Measurements from ENCODE around the gene SLC25A21.

The SLC25A21 gene

DNA sequence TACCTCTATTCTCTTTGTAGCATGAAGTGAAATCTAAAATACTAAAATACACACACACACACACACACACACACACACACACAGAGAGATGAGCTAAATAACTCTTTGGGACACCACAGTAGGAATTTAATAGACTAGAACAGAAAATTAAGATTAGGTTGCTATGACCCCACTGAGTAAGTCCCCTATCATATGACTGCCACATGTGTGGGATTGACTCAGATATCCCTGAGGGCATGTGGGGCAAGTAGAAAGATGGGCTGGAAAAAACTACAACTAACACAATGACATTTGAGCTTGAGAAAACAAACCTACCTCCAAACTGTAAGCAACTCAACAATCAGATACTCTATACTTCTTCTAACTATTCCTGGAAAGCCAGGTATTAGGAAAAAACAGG, 27.0 kb downstream of the SLC25A21 start:
- DNase-seq = no peak
- Mint-ChIP-seq H3K4me1 (no peaks in the 10 kb centered on the region), H3K27me3 (no peaks in the 10 kb centered on the region), H3K36me3 (no peaks in the 10 kb centered on the region), H3K9me3 (no peaks in the 10 kb centered on the region), H3K27ac (no peak overlapping the region), H3K4me3 (no peak overlapping the region)
- ATAC-seq (replicated peaks) = no peak

DNA sequence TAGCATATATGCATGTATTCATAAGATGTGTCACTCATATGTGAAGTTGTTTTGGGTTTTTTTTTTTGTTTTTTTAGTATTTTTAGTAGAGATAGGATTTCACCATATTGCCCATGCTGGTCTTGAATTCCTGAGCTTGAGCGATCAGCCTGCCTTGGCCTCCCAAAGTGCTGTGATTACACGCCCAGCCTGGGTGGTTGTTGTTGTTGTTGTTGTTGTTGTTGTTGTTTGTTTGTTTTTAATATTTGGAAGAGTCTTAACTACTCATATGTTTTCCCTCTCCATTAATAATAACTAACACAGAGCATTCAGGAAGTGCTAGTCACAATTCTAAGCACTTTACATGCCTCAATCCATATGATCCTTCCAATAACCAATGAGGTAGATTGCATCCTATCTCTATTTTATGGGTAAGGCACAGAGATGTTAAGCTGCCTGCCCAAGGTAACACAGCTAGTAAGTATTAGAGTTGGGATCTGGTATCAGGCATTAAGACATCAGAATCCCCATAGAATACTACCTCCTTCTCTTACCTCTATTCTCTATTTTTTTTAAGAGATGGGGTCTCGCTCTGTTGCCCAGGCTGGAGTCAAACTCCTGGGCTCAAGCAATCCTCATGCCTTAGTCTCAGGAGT, 27.6 kb downstream of the SLC25A21 start:
- no peaks in the 10 kb centered on the region for H3K4me1 Mint-ChIP-seq
- H3K4me3 Mint-ChIP-seq = no peak overlapping the region
- no peak overlapping the region for H3K27ac Mint-ChIP-seq
- ATAC-seq (replicated peaks) = no peak
- H3K36me3 Mint-ChIP-seq = no peaks in the 10 kb centered on the region
- H3K27me3 Mint-ChIP-seq = no peaks in the 10 kb centered on the region
- DNase-seq = no peak
- no peaks in the 10 kb centered on the region for H3K9me3 Mint-ChIP-seq

DNA sequence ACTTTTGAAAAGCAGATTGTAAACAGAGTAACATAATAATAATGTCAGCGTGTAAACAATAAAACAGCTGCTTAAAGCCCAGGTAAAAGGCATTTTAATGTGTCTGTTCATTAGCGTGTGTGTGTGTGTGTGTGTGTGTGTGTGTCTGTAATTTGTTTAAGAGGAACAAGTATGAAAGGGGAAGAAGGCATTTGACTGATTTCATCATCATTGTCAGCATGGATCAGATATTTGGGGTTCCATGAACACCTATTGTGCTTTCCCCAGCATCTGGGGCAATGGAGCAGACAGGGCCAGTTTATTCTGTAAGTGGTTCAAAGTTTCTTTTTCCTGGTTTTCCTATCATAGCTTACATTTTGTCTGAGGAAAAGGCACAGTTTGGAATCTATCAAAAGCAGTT, 28.9 kb downstream of the SLC25A21 start:
- no peaks in the 10 kb centered on the region for H3K9me3 Mint-ChIP-seq
- H3K4me1 Mint-ChIP-seq = no peaks in the 10 kb centered on the region
- no peak for DNase-seq
- H3K27me3 Mint-ChIP-seq = no peaks in the 10 kb centered on the region
- ATAC-seq (replicated peaks) = no peak
- no peaks in the 10 kb centered on the region for H3K36me3 Mint-ChIP-seq
- no peak overlapping the region for H3K27ac Mint-ChIP-seq
- no peak overlapping the region for H3K4me3 Mint-ChIP-seq

GRCh38 chr14:37142835-37143401, 29.5 kb downstream of the SLC25A21 start:
- DNase-seq (no peak), ATAC-seq (replicated peaks) (no peak)
- Mint-ChIP-seq H3K4me3 (no peak overlapping the region), H3K36me3 (no peaks in the 10 kb centered on the region), H3K27me3 (no peaks in the 10 kb centered on the region), H3K27ac (no peak overlapping the region), H3K9me3 (no peaks in the 10 kb centered on the region), H3K4me1 (no peaks in the 10 kb centered on the region)

GRCh38 chr14:37140176-37140575, 32.2 kb downstream of the SLC25A21 start:
- Mint-ChIP-seq H3K36me3 (no peaks in the 10 kb centered on the region), H3K4me1 (no peaks in the 10 kb centered on the region), H3K9me3 (no peaks in the 10 kb centered on the region), H3K27me3 (no peaks in the 10 kb centered on the region), H3K27ac (no peak overlapping the region), H3K4me3 (no peak overlapping the region)
- ATAC-seq (replicated peaks) (no peak), DNase-seq (no peak)

DNA sequence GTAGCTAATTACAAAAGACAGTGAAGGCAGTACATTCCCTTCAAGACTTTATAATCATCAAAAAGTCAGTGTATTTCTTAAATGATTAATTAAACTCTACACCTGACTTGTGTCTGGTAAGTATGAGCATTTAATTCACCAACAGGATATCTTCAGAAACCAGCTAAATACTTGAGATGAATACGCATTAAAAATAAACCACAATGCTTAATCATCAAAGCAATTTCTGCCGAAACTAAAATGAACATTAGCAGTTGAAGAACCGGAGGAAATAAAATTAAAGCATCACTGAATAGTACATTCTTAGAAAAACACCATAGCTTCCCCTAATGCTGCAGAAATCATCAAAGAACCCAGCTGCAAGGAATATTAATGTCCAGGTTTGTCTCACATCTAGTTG, 32.7 kb downstream of the SLC25A21 start:
- DNase-seq (no peak), ATAC-seq (replicated peaks) (no peak)
- no peaks in the 10 kb centered on the region for H3K4me1 Mint-ChIP-seq
- H3K27me3 Mint-ChIP-seq = no peaks in the 10 kb centered on the region
- H3K27ac Mint-ChIP-seq = no peak overlapping the region
- no peaks in the 10 kb centered on the region for H3K9me3 Mint-ChIP-seq
- no peaks in the 10 kb centered on the region for H3K36me3 Mint-ChIP-seq
- no peak overlapping the region for H3K4me3 Mint-ChIP-seq

GRCh38 chr14:37138898-37139297, 33.5 kb downstream of the SLC25A21 start:
- Mint-ChIP-seq H3K4me1 (no peaks in the 10 kb centered on the region), H3K4me3 (no peak overlapping the region), H3K27ac (no peak overlapping the region), H3K36me3 (no peaks in the 10 kb centered on the region), H3K27me3 (no peaks in the 10 kb centered on the region), H3K9me3 (no peaks in the 10 kb centered on the region)
- DNase-seq (no peak), ATAC-seq (replicated peaks) (no peak)

- no peaks in the 10 kb centered on the region for H3K27me3 Mint-ChIP-seq
- no peaks in the 10 kb centered on the region for H3K36me3 Mint-ChIP-seq
- no peak for ATAC-seq (replicated peaks)
- peaks cover 2 to 5% of the 10 kb centered on the region in 2 donors for H3K9me3 Mint-ChIP-seq
- H3K27ac Mint-ChIP-seq = no peak overlapping the region
- H3K4me3 Mint-ChIP-seq = no peak overlapping the region
- no peaks in the 10 kb centered on the region for H3K4me1 Mint-ChIP-seq
- no peak for DNase-seq
Measured at GRCh38 chr14:37133284-37133913, 39.0 kb downstream of the SLC25A21 start.

GRCh38 chr14:37131205-37131604, 41.2 kb downstream of the SLC25A21 start:
- no peak overlapping the region for H3K27ac Mint-ChIP-seq
- DNase-seq (no peak), ATAC-seq (replicated peaks) (no peak)
- no peaks in the 10 kb centered on the region for H3K27me3 Mint-ChIP-seq
- no peak overlapping the region for H3K4me3 Mint-ChIP-seq
- H3K36me3 Mint-ChIP-seq = no peaks in the 10 kb centered on the region
- H3K9me3 Mint-ChIP-seq = peaks cover 2 to 5% of the 10 kb centered on the region in 2 donors
- H3K4me1 Mint-ChIP-seq = no peaks in the 10 kb centered on the region

- DNase-seq (no peak), ATAC-seq (replicated peaks) (no peak)
- Mint-ChIP-seq H3K4me1 (no peaks in the 10 kb centered on the region), H3K4me3 (no peak overlapping the region), H3K36me3 (no peaks in the 10 kb centered on the region), H3K27me3 (no peaks in the 10 kb centered on the region), H3K27ac (no peak overlapping the region), H3K9me3 (peaks cover 2 to 5% of the 10 kb centered on the region in 2 donors)
Measured at GRCh38 chr14:37129047-37129446, 43.4 kb downstream of the SLC25A21 start.

DNA sequence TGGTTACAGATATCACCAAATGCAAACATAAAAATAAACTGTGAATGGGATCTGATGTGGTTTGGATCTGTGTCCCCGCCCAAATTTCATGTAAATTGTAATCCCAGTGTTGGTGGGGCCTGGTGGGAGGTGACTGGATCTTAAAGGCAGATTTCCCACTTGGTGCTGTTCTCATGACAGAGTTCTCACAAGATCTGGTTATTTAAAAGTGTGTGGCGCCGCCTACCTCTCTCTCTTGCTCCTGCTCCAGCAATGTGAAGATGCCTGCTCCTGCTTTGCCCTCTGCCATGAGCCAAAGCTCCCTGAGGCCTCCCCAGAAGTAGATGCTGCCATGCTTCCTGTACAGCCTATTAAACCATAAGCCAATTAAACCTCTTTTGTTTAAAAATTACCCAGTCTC, 47.8 kb downstream of the SLC25A21 start:
- H3K27ac Mint-ChIP-seq = no peak overlapping the region
- no peaks in the 10 kb centered on the region for H3K27me3 Mint-ChIP-seq
- no peak overlapping the region for H3K4me3 Mint-ChIP-seq
- H3K36me3 Mint-ChIP-seq = no peaks in the 10 kb centered on the region
- ATAC-seq (replicated peaks) (no peak), DNase-seq (no peak)
- H3K9me3 Mint-ChIP-seq = no peaks in the 10 kb centered on the region
- no peaks in the 10 kb centered on the region for H3K4me1 Mint-ChIP-seq

DNA sequence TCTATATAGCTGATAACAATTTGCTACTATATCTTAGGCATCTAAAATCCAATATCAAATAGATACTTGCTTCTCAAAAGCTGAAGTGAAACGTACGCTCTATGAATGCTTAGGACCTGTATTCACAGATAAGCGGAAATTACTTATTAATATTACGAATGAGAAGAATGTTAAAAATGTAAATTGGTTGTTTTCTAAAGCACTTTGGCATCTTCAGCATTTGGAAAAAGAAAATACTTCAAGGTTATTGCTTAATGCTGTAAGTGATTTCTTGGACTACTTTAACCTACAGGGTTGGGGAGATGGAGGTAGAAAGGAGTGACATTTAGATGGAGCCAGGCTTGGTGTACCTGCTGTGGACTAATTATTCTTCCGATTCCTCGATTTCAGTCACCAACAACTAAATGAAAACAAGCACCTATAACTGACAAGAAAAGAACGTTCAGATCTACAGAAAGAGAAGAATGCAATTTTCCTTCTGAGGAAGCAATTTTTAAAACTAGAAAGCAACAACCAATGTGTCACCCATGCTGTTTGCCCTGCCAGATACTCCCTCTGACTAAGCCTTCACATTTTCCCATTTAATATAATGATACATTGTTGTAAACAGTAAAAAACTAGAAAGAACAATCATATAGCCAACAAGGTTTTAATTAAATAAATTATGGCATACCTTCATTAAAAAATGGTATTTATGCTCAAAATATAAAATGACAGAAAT, 49.3 kb downstream of the SLC25A21 start:
- Mint-ChIP-seq H3K27me3 (no peaks in the 10 kb centered on the region), H3K4me1 (no peaks in the 10 kb centered on the region), H3K36me3 (no peaks in the 10 kb centered on the region), H3K27ac (no peak overlapping the region), H3K4me3 (no peak overlapping the region), H3K9me3 (peaks cover 0 to 3% of the 10 kb centered on the region in 2 donors)
- DNase-seq (no peak), ATAC-seq (replicated peaks) (no peak)

DNA sequence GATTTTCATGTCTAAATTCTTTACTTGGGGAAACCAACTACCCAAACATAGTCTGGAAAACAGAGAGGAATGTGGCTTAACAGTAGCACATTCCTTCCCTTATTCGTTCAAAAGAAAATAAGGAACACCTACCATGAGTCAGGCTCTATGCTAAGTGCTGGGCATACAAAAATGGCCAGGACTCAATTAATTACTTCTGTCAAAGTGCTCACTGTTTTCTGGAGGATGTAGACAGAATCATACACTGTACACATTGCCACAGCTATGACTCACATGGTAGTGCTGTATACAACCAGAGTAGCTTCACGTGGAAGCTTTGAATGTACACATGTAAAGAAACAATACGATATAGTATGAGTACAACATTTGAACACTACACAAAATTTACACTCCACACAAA, 50.1 kb downstream of the SLC25A21 start:
- Mint-ChIP-seq H3K36me3 (no peaks in the 10 kb centered on the region), H3K27me3 (no peaks in the 10 kb centered on the region), H3K4me3 (no peak overlapping the region), H3K9me3 (peaks cover 0 to 4% of the 10 kb centered on the region in 2 donors), H3K27ac (no peak overlapping the region), H3K4me1 (no peaks in the 10 kb centered on the region)
- no peak for DNase-seq
- ATAC-seq (replicated peaks) = no peak

DNA sequence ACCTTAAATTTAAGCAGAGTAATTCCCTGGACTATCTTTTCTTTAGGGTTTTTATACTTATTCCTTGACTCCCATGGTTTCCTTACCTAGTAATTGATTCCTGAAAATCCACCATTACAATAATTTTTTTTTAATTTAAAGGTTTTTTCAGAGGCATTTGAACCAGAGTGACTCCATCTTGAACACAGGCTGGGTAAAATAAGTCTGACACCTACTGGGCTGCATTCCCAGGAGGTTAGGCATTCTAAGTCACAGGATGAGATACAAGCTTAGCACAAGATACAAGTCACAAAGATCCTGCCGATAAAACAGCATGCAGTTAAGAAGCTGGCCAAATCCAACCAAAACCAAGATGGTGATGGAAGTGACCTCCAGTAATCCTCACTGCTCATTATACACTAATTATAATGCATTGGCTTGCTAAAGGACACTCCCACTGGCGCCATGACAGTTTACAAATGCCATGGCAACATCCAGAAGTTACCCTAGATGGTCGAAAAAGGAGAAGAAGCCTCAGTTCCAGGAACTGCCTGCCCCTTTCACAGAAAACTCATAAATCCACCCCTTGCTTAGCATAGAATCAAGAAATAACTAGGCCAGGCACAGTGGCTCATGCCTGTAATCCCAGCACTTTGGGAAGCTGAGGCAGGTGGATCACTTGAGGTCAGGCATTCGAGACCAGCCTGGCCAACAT, 53.6 kb downstream of the SLC25A21 start:
- ATAC-seq (replicated peaks) = no peak
- Mint-ChIP-seq H3K27ac (no peak overlapping the region), H3K9me3 (peaks cover 0 to 4% of the 10 kb centered on the region in 2 donors), H3K4me1 (no peaks in the 10 kb centered on the region), H3K27me3 (no peaks in the 10 kb centered on the region), H3K36me3 (no peaks in the 10 kb centered on the region), H3K4me3 (no peak overlapping the region)
- no peak for DNase-seq

Measured in stimulated activated naive B cell treated with anti-CD40 and anti-IgM and Interleukin-4, amounts not matched to agents 10 μg/mL and 1 μg/mL and 100 μg/mL, for 72 hours (primary cell).